ENCODE results near the gene IRX1.

- TF ChIP-seq, protein P1, sequence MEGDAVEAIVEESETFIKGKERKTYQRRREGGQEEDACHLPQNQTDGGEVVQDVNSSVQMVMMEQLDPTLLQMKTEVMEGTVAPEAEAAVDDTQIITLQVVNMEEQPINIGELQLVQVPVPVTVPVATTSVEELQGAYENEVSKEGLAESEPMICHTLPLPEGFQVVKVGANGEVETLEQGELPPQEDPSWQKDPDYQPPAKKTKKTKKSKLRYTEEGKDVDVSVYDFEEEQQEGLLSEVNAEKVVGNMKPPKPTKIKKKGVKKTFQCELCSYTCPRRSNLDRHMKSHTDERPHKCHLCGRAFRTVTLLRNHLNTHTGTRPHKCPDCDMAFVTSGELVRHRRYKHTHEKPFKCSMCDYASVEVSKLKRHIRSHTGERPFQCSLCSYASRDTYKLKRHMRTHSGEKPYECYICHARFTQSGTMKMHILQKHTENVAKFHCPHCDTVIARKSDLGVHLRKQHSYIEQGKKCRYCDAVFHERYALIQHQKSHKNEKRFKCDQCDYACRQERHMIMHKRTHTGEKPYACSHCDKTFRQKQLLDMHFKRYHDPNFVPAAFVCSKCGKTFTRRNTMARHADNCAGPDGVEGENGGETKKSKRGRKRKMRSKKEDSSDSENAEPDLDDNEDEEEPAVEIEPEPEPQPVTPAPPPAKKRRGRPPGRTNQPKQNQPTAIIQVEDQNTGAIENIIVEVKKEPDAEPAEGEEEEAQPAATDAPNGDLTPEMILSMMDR (IDR thresholded peaks at IDR 0.05) = no peak
- no peak for TF ChIP-seq EZH2 (IDR thresholded peaks at IDR 0.05; ENCODE audit: borderline replicate concordance, insufficient read depth, low read depth, low read length, poor library complexity, severe bottlenecking)
Observed at GRCh38 chr5:3604501-3604900, 8.9 kb downstream of the IRX1 start.
